Subcutaneous abdominal adipose tissue (tissue), 5 donors: Measurements from ENCODE around the gene ARHGEF1.
A peak's percentile ranks its signal among the peaks of the same experiment; 100 is the strongest.

Experiments
- H3K27ac ChIP-seq: one replicate; pipeline ENCODE4 v1.7.0; 2013; ENCODE audit warnings: low read depth, mild to moderate bottlenecking, inconsistent platforms, low read length, moderate library complexity
- H3K27me3 ChIP-seq, 5 donors: one replicate each; pipeline ENCODE4 v1.7.0; 2013; ENCODE audit warnings: low read length in 5 of 5, inconsistent platforms in 1 of 5; ENCODE audit not compliant: control insufficient read depth in 5 of 5, insufficient read depth in 4 of 5
- H3K36me3 ChIP-seq, 5 donors: one replicate each; pipeline ENCODE4 v1.7.0; 2013; ENCODE audit warnings: low read length in 5 of 5; ENCODE audit not compliant: control insufficient read depth in 5 of 5, insufficient read depth in 5 of 5
- H3K4me1 ChIP-seq, 5 donors: one replicate each; pipeline ENCODE4 v1.7.0; 2013; ENCODE audit warnings: low read length in 5 of 5, mild to moderate bottlenecking in 3 of 5, moderate library complexity in 1 of 5; ENCODE audit not compliant: control insufficient read depth in 5 of 5, insufficient read depth in 5 of 5
- H3K4me3 ChIP-seq, 5 donors: one replicate each; pipeline ENCODE4 v1.7.0; 2013; ENCODE audit warnings: low read length in 5 of 5, low read depth in 1 of 5
- H3K9ac ChIP-seq, 5 donors: one replicate each; pipeline ENCODE4 v1.7.0; 2013; ENCODE audit warnings: low read length in 5 of 5, mild to moderate bottlenecking in 4 of 5, moderate library complexity in 3 of 5
- H3K9me3 ChIP-seq, 5 donors: one replicate each; pipeline ENCODE4 v1.7.0; 2013; ENCODE audit warnings: low read length in 5 of 5; ENCODE audit not compliant: control insufficient read depth in 5 of 5
- donor health status: healthy.
- donor health status: healthy.
- donor health status: healthy.
- donor health status: healthy.
- donor health status: healthy.

The ARHGEF1 gene

DNA sequence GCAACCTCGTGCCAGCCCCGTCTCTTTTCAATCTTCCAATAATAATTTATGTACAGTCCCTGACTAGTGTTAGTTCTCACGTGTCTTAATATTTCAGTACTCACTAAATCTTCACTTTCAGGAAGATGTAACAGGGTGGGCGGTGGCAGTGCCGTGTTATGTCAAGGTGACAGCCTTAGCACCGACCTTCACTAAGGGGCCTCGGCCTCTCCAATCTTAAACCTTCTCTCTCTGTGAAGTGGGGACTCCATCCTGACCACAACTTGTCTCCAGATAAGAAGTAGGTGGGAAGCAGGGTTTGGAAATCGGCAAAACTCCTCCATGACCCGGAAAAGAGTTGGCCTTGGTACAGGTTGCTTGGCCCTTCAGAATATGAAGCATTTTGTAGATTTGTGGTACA, 21.1 kb upstream of the ARHGEF1 start:
- peak overlapping the region in 2 of 5 donors; percentile 8 to 82 for H3K4me3 ChIP-seq
- peaks cover 0 to 45% (median 42%) of the 10 kb centered on the region in 5 donors for H3K36me3 ChIP-seq
- peaks cover 14 to 45% (median 37%) of the 10 kb centered on the region in 5 donors for H3K4me1 ChIP-seq

GRCh38 chr19:41862445-41862986, 20.5 kb upstream of the ARHGEF1 start:
- peak overlapping the region; percentile 6 for H3K27ac ChIP-seq
- peaks cover 0 to 3% (median 0%) of the 10 kb centered on the region in 5 donors for H3K27me3 ChIP-seq
- no peaks in the 10 kb centered on the region for H3K9me3 ChIP-seq
- peak overlapping the region in 2 of 5 donors; percentile 59 to 62 for H3K9ac ChIP-seq
- H3K36me3 ChIP-seq: peaks cover 0 to 45% (median 44%) of the 10 kb centered on the region in 5 donors
- peaks cover 14 to 45% (median 37%) of the 10 kb centered on the region in 5 donors for H3K4me1 ChIP-seq
- H3K4me3 ChIP-seq: no peak overlapping the region

More for the DNA sequence above, 21.1 kb upstream of the ARHGEF1 start:
- peak overlapping the region in 2 of 5 donors; percentile 96 to 98 for H3K9ac ChIP-seq
- H3K9me3 ChIP-seq: no peaks in the 10 kb centered on the region
- peaks cover 0 to 3% (median 0%) of the 10 kb centered on the region in 5 donors for H3K27me3 ChIP-seq
- H3K27ac ChIP-seq: peak overlapping the region; percentile 6

DNA sequence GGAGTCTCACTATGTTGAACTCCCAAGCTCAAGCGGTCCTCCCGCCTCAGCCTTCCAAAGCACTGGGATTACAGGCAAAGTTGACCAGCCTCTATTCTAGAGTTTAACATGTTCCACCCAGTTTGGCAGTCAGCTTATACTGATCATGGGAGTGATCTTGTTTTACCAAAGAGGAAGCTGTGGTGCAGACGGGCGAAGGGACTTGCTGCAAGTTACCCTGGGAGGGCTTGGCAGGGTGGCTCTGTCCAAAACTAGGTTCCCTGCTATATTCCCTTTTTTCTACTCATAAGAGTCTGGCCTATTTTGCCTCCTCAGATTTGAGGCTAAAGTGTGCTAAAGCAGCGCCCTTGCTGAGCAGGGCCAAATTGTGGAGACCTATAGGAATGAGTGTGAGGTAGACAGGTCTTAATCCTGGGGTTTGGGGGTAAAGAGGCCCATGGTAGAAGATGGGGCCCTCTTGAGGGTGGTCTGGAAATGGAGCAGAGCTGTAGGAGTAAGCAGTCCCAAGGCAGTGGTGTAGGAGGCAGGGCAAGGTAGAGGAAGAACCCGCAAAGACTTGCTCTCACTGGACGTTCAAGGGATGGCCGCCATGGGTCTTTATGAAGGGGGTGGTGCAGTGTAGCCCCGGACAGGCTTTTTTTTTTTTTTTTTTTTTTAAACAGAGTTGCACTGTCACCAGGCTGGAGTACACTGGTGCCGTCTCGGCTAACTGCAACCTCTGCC, 19.6 kb upstream of the ARHGEF1 start:
- no peaks in the 10 kb centered on the region for H3K9me3 ChIP-seq
- peaks cover 14 to 45% (median 37%) of the 10 kb centered on the region in 5 donors for H3K4me1 ChIP-seq
- H3K27me3 ChIP-seq: peaks cover 0 to 3% (median 0%) of the 10 kb centered on the region in 5 donors
- H3K4me3 ChIP-seq: no peak overlapping the region
- H3K27ac ChIP-seq: no peak overlapping the region
- H3K9ac ChIP-seq: peak overlapping the region in 3 of 5 donors; percentile 28 to 62 (median 41)
- H3K36me3 ChIP-seq: peaks cover 0 to 53% (median 48%) of the 10 kb centered on the region in 5 donors

- H3K9me3 ChIP-seq: no peaks in the 10 kb centered on the region
- H3K27ac ChIP-seq: no peak overlapping the region
- peaks cover 0 to 3% (median 0%) of the 10 kb centered on the region in 5 donors for H3K27me3 ChIP-seq
- peaks cover 0 to 63% (median 58%) of the 10 kb centered on the region in 5 donors for H3K36me3 ChIP-seq
- peak overlapping the region in 1 of 5 donors; percentile 14 for H3K9ac ChIP-seq
- no peak overlapping the region for H3K4me3 ChIP-seq
- H3K4me1 ChIP-seq: peaks cover 14 to 41% (median 32%) of the 10 kb centered on the region in 5 donors
Observed at GRCh38 chr19:41864374-41864773, 18.6 kb upstream of the ARHGEF1 start.

- Histone ChIP-seq H3K9ac (no peak overlapping the region), H3K27me3 (no peaks in the 10 kb centered on the region), H3K9me3 (no peaks in the 10 kb centered on the region), H3K27ac (no peak overlapping the region), H3K36me3 (peaks cover 0 to 76% (median 72%) of the 10 kb centered on the region in 5 donors), H3K4me3 (no peak overlapping the region), H3K4me1 (peaks cover 7 to 32% (median 23%) of the 10 kb centered on the region in 5 donors)
Observed at GRCh38 chr19:41866284-41866683, 16.7 kb upstream of the ARHGEF1 start.

GRCh38 chr19:41868120-41868988, 14.6 kb upstream of the ARHGEF1 start:
- H3K36me3 ChIP-seq: peaks cover 0 to 67% (median 61%) of the 10 kb centered on the region in 5 donors
- no peak overlapping the region for H3K4me3 ChIP-seq
- H3K4me1 ChIP-seq: peaks cover 2 to 25% (median 3%) of the 10 kb centered on the region in 5 donors
- no peak overlapping the region for H3K27ac ChIP-seq
- H3K9me3 ChIP-seq: no peaks in the 10 kb centered on the region
- peak overlapping the region in 3 of 5 donors; percentile 36 to 55 (median 43) for H3K9ac ChIP-seq
- no peaks in the 10 kb centered on the region for H3K27me3 ChIP-seq

- no peaks in the 10 kb centered on the region for H3K9me3 ChIP-seq
- H3K27ac ChIP-seq: no peak overlapping the region
- no peak overlapping the region for H3K4me3 ChIP-seq
- peaks cover 0 to 62% (median 57%) of the 10 kb centered on the region in 5 donors for H3K36me3 ChIP-seq
- no peaks in the 10 kb centered on the region for H3K27me3 ChIP-seq
- H3K4me1 ChIP-seq: peaks cover 0 to 22% (median 0%) of the 10 kb centered on the region in 5 donors
- H3K9ac ChIP-seq: no peak overlapping the region
Observed at GRCh38 chr19:41868989-41869300, 14.0 kb upstream of the ARHGEF1 start.

DNA sequence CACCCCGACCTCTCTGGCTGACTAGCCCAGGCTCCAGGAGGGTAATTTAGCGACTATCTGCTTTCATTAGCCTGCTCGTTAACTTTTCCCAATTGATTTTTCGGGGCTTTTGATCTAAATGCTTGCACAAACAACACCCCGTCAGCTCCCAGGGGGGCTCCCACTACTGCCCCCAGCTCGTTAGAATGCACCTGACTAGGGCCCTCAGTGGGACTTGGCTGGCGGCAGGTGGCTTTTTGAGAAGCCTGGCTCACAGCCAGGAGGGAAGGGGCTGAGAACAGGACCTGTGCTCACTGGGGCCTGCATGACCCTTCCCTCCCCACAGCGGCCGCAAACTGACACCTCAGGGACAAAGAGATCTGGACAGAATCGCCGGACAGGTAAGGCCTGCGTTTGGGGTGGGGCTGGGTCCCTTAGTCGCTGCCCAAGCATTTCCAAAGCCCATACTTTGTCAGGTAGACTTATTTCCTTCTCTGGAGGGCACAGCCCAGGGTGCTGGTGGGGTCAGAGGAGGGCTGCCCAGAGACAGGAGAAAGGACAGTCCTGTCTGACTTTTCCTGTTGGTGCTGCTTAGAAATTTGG, 13.5 kb upstream of the ARHGEF1 start:
- Histone ChIP-seq H3K4me3 (no peak overlapping the region), H3K4me1 (peaks cover 0 to 20% (median 0%) of the 10 kb centered on the region in 5 donors), H3K27ac (peak overlapping the region; percentile 16), H3K27me3 (no peaks in the 10 kb centered on the region), H3K9me3 (no peaks in the 10 kb centered on the region), H3K9ac (no peak overlapping the region), H3K36me3 (peaks cover 0 to 57% (median 52%) of the 10 kb centered on the region in 5 donors)

GRCh38 chr19:41870401-41870873, 12.5 kb upstream of the ARHGEF1 start:
- peaks cover 0 to 48% (median 44%) of the 10 kb centered on the region in 5 donors for H3K36me3 ChIP-seq
- no peak overlapping the region for H3K4me3 ChIP-seq
- H3K9ac ChIP-seq: no peak overlapping the region
- H3K27me3 ChIP-seq: no peaks in the 10 kb centered on the region
- peak overlapping the region; percentile 16 for H3K27ac ChIP-seq
- no peaks in the 10 kb centered on the region for H3K9me3 ChIP-seq
- peaks cover 0 to 20% (median 0%) of the 10 kb centered on the region in 5 donors for H3K4me1 ChIP-seq
